Measurements from ENCODE around the gene SHROOM3.

GRCh38 chr4:76698141-76698540 lies 263.1 kb downstream of the SHROOM3 start:
- TF ChIP-seq CTCF (conservative IDR thresholded peaks at IDR 0.05 in 1 of 2, IDR thresholded peaks at IDR 0.05 in 1 of 2; ENCODE audit: extremely low read depth in 1 of 2, insufficient read depth in 1 of 2, low read depth in 1 of 2, low read length in 2 of 2) (no peak), EZH2 (IDR thresholded peaks at IDR 0.05; ENCODE audit: borderline replicate concordance, low read length) (no peak)

All from mammary epithelial cell (primary cell).